Transverse colon (tissue), 3 donors: ENCODE measurements around the gene CPEB3.

Experiments used
- CTCF ChIP-seq, 5 experiments: fragments of 200-600 bp in 3 of 5; fragments of 450-650 bp in 2 of 5; sonication (generic) in 3 of 5; IDR thresholded peaks; 1 replicate in 2 of 5; 2 replicates in 3 of 5; pipeline ENCODE4 v1.5.1; 2016 to 2017; ENCODE audit warnings: antibody characterized with exemption in 5 of 5, inconsistent platforms in 3 of 5, mild to moderate bottlenecking in 2 of 5, moderate library complexity in 1 of 5
- POLR2A ChIP-seq: fragments of 450-650 bp; IDR thresholded peaks from one replicate; pipeline ENCODE4 v1.6.1; 2016; ENCODE audit warnings: antibody characterized with exemption, mild to moderate bottlenecking, moderate library complexity

GRCh38 chr10:92079003-92079402 lies 211.9 kb downstream of the CPEB3 start:
- TF ChIP-seq CTCF (IDR thresholded peaks at IDR 0.05) (no peak), POLR2A (no peak)
